Ascending aorta (tissue), 2 donors: ENCODE measurements around the gene VCPKMT. TPM values are rescaled to one million over a fixed set of nuclear protein-coding genes. Genes with fewer than 3 reads are reported as not detected.

ENCODE experiments used
- DNase-seq, 2 donors: peaks; one replicate each; pipeline ENCODE4 v3.0.0-alpha.2; 2019; ENCODE audit warnings: low spot score in 2 of 2
- H3K27ac ChIP-seq, 2 donors: fragments of 200-600 bp; sonication (generic); one replicate each; pipeline ENCODE4 v1.5.1; 2016 to 2017; ENCODE audit warnings: mild to moderate bottlenecking in 1 of 2
- H3K27me3 ChIP-seq: fragments of 200-600 bp; sonication (generic); one replicate; pipeline ENCODE4 v1.5.1; 2017
- H3K36me3 ChIP-seq, 2 donors: fragments of 200-600 bp; sonication (generic); one replicate each; pipeline ENCODE4 v1.5.1; 2016
- H3K4me1 ChIP-seq, 2 donors: fragments of 200-600 bp; sonication (generic); one replicate each; pipeline ENCODE4 v1.5.1; 2016 to 2017; ENCODE audit warnings: mild to moderate bottlenecking in 1 of 2
- H3K4me3 ChIP-seq, 2 donors: fragments of 200-600 bp; sonication (generic); one replicate each; pipeline ENCODE4 v1.5.1; 2016 to 2017; ENCODE audit warnings: mild to moderate bottlenecking in 1 of 2
- H3K9me3 ChIP-seq, 2 donors: fragments of 200-600 bp; sonication (generic); one replicate each; pipeline ENCODE4 v1.5.1; 2016
- intact Hi-C: fragments of 100-400 bp; cut with DNase I; formaldehyde crosslinking; loops from one replicate; pipeline ENCODE4 v1.15.1; 2023
- total RNA-seq: library from RNA; depleted of rRNA; stranded (reverse); fragments of >200 nt; gene quantifications from one replicate; pipeline ENCODE4 v1.1.0, GENCODE V29; 2016
- TF ChIP-seq, protein P1 (sequence below), 3 experiments: fragments of 200-600 bp in 2 of 3; fragments of 450-650 bp in 1 of 3; sonication (generic) in 2 of 3; IDR thresholded peaks; one replicate each; pipeline ENCODE4 v1.5.1; 2016 to 2019; ENCODE audit warnings: antibody characterized with exemption in 3 of 3, mild to moderate bottlenecking in 1 of 3, moderate library complexity in 1 of 3

VCPKMT gene
- total RNA-seq, 1 donor from 2014 or later, result not detected

GRCh38 chr14:50067723-50068495 is 48.5 kb downstream of the VCPKMT start:
- no peaks in the 10 kb centered on the region for H3K27me3 ChIP-seq
- intact Hi-C loops, result no loop called here
- no peak overlapping the region for H3K27ac ChIP-seq
- no peaks in the 10 kb centered on the region for H3K4me1 ChIP-seq
- TF ChIP-seq, protein P1, sequence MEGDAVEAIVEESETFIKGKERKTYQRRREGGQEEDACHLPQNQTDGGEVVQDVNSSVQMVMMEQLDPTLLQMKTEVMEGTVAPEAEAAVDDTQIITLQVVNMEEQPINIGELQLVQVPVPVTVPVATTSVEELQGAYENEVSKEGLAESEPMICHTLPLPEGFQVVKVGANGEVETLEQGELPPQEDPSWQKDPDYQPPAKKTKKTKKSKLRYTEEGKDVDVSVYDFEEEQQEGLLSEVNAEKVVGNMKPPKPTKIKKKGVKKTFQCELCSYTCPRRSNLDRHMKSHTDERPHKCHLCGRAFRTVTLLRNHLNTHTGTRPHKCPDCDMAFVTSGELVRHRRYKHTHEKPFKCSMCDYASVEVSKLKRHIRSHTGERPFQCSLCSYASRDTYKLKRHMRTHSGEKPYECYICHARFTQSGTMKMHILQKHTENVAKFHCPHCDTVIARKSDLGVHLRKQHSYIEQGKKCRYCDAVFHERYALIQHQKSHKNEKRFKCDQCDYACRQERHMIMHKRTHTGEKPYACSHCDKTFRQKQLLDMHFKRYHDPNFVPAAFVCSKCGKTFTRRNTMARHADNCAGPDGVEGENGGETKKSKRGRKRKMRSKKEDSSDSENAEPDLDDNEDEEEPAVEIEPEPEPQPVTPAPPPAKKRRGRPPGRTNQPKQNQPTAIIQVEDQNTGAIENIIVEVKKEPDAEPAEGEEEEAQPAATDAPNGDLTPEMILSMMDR (IDR thresholded peaks at IDR 0.05), result no peak
- H3K36me3 ChIP-seq, result no peaks in the 10 kb centered on the region
- H3K4me3 ChIP-seq, result no peak overlapping the region
- no peaks in the 10 kb centered on the region for H3K9me3 ChIP-seq
- peak in 1 of 2 donors; percentile 44 for DNase-seq

GRCh38 chr14:50065583-50065982 is 50.8 kb downstream of the VCPKMT start:
- TF ChIP-seq, protein P1 (IDR thresholded peaks at IDR 0.05), result no peak
- DNase-seq, result no peak
- no peaks in the 10 kb centered on the region for H3K36me3 ChIP-seq
- intact Hi-C loops, result no loop called here
- H3K4me3 ChIP-seq, result no peak overlapping the region
- no peak overlapping the region for H3K27ac ChIP-seq
- no peaks in the 10 kb centered on the region for H3K9me3 ChIP-seq
- H3K27me3 ChIP-seq, result no peaks in the 10 kb centered on the region
- H3K4me1 ChIP-seq, result peaks cover 8 to 19% of the 10 kb centered on the region in 2 donors

GRCh38 chr14:50064993-50065392 is 51.4 kb downstream of the VCPKMT start:
- Histone ChIP-seq H3K4me3 (no peak overlapping the region), H3K27ac (no peak overlapping the region), H3K36me3 (no peaks in the 10 kb centered on the region), H3K9me3 (no peaks in the 10 kb centered on the region), H3K4me1 (peaks cover 14 to 25% of the 10 kb centered on the region in 2 donors), H3K27me3 (no peaks in the 10 kb centered on the region)
- intact Hi-C loops, result loop anchor here (5.0 kb wide), 1 partner anchor 83 kb away; no protein-coding TSS in a partner anchor
- TF ChIP-seq, protein P1 (IDR thresholded peaks at IDR 0.05), result no peak
- DNase-seq, result peak; percentile 42 to 73

GRCh38 chr14:50063876-50064420 is 52.4 kb downstream of the VCPKMT start:
- peaks cover 14 to 29% of the 10 kb centered on the region in 2 donors for H3K4me1 ChIP-seq
- H3K36me3 ChIP-seq, result no peaks in the 10 kb centered on the region
- H3K4me3 ChIP-seq, result no peak overlapping the region
- TF ChIP-seq, protein P1 (IDR thresholded peaks at IDR 0.05), result no peak
- H3K9me3 ChIP-seq, result no peaks in the 10 kb centered on the region
- H3K27me3 ChIP-seq, result no peaks in the 10 kb centered on the region
- no peak for DNase-seq
- intact Hi-C loops, result loop anchor here (5.0 kb wide), 1 partner anchor 82 kb away; no protein-coding TSS in a partner anchor
- no peak overlapping the region for H3K27ac ChIP-seq

- H3K27ac ChIP-seq, result peak overlapping the region; percentile 80 to 82
- TF ChIP-seq, protein P1 (IDR thresholded peaks at IDR 0.05), result no peak
- H3K4me1 ChIP-seq, result peaks cover 14 to 29% of the 10 kb centered on the region in 2 donors
- H3K4me3 ChIP-seq, result no peak overlapping the region
- no peaks in the 10 kb centered on the region for H3K9me3 ChIP-seq
- no peaks in the 10 kb centered on the region for H3K27me3 ChIP-seq
- intact Hi-C loops, result loop anchor here (1.0 to 5.0 kb wide), 2 partner anchors 80 to 194 kb away; no protein-coding TSS in a partner anchor
- no peaks in the 10 kb centered on the region for H3K36me3 ChIP-seq
- DNase-seq, result peak in 1 of 2 donors; percentile 72
Measured at GRCh38 chr14:50062438-50063085, 53.8 kb downstream of the VCPKMT start.
